IMR-90 (cell line): ENCODE results near the gene NEK11. TPM values are rescaled to one million over a fixed set of nuclear protein-coding genes. Genes with fewer than 3 reads are reported as not detected.

Source experiments
- ATAC-seq: fragments of 200-7000 bp; cut with Tn5 transposase; 2 replicates; pipeline ENCODE4 v1.9.1; 2020; ENCODE audit warnings: low read depth, mild to moderate bottlenecking, moderate library complexity
- BruUV-seq: library from RNA; stranded (reverse); fragments of 400-500 nt; replicated peaks from 2 replicates; lab custom pipeline; 2021; lab: Mats Ljungman, UMichigan
- CTCF ChIA-PET: fragments of 300-600 bp; formaldehyde crosslinking; extraction: SDS; loops from one replicate; lab custom pipeline; 2021; ENCODE audit warnings: antibody characterized with exemption; lab: Yijun Ruan, JAX
- POLR2A ChIA-PET: fragments of 300-600 bp; sonication (Branson Sonifier 250); formaldehyde crosslinking; loops from one replicate; lab custom pipeline; 2022; ENCODE audit warnings: antibody characterized with exemption; ENCODE audit not compliant: unreplicated experiment; lab: Charles Lee
- DNase-seq: peaks from one replicate; pipeline ENCODE4 v3.0.0; 2013
- H2AFZ ChIP-seq: replicated peaks from 2 replicates; pipeline ENCODE3; 2013; ENCODE audit warnings: low read length, mild to moderate bottlenecking; ENCODE audit not compliant: poor library complexity
- H2AK5ac ChIP-seq: 2 replicates; pipeline ENCODE4 v1.6.1; 2013; ENCODE audit warnings: low read depth, low read length, inconsistent platforms
- H2AK9ac ChIP-seq: replicated peaks from 2 replicates; pipeline ENCODE3; 2013; ENCODE audit warnings: mild to moderate bottlenecking, low read depth, low read length, moderate library complexity; ENCODE audit not compliant: poor library complexity
- H2BK120ac ChIP-seq: 2 replicates; pipeline ENCODE4 v1.6.1; 2013; ENCODE audit warnings: low read depth, low read length, inconsistent platforms
- H2BK15ac ChIP-seq: 3 replicates; pipeline ENCODE4 v1.6.1; 2013; ENCODE audit warnings: low read depth, low read length, inconsistent platforms
- H2BK20ac ChIP-seq: 2 replicates; pipeline ENCODE4 v1.6.1; 2013; ENCODE audit warnings: low read depth, mild to moderate bottlenecking, inconsistent platforms, low read length, moderate library complexity
- H2BK5ac ChIP-seq: 2 replicates; pipeline ENCODE4 v1.6.1; 2013; ENCODE audit warnings: mild to moderate bottlenecking, low read depth, low read length, inconsistent platforms; ENCODE audit not compliant: poor library complexity, severe bottlenecking
- H3K14ac ChIP-seq: replicated peaks from 2 replicates; pipeline ENCODE4 v1.6.1; 2013; ENCODE audit warnings: low read depth, low read length, inconsistent platforms
- H3K18ac ChIP-seq: 2 replicates; pipeline ENCODE4 v1.6.1; 2013; ENCODE audit warnings: low read depth, low read length, control low read depth
- H3K23ac ChIP-seq: 2 replicates; pipeline ENCODE4 v1.6.1; 2013; ENCODE audit warnings: low read depth, low read length, inconsistent platforms
- H3K27ac ChIP-seq: 2 replicates; pipeline ENCODE4 v1.5.1; 2013; ENCODE audit warnings: mild to moderate bottlenecking, control low read depth, low read length; ENCODE audit not compliant: insufficient read depth
- H3K27me3 ChIP-seq: 2 replicates; pipeline ENCODE4 v1.6.1; 2013; ENCODE audit warnings: low read length; ENCODE audit not compliant: control insufficient read depth, insufficient read depth
- H3K36me3 ChIP-seq: 2 replicates; pipeline ENCODE4 v1.6.1; 2013; ENCODE audit warnings: low read length, mixed read lengths; ENCODE audit not compliant: control insufficient read depth, insufficient read depth
- H3K4ac ChIP-seq: 2 replicates; pipeline ENCODE4 v1.6.1; 2013; ENCODE audit warnings: low read depth, low read length, inconsistent platforms
- H3K4me1 ChIP-seq: 2 replicates; pipeline ENCODE4 v1.6.1; 2013; ENCODE audit warnings: low read length, mixed read lengths; ENCODE audit not compliant: control insufficient read depth, insufficient read depth
- H3K4me2 ChIP-seq: 2 replicates; pipeline ENCODE4 v1.6.1; 2013; ENCODE audit warnings: low read depth, mild to moderate bottlenecking, control low read depth, low read length, moderate library complexity
- H3K4me3 ChIP-seq: 2 replicates; pipeline ENCODE4 v1.5.1; 2013; ENCODE audit warnings: low read depth, mild to moderate bottlenecking, control low read depth, low read length, moderate library complexity; ENCODE audit not compliant: insufficient read depth
- H3K56ac ChIP-seq: 2 replicates; pipeline ENCODE4 v1.6.1; 2013; ENCODE audit warnings: low read length, inconsistent platforms; ENCODE audit not compliant: insufficient read depth; ENCODE audit errors: extremely low read depth
- H3K79me1 ChIP-seq, 2 experiments: 2 replicates each; pipeline ENCODE4 v1.6.1; 2013; ENCODE audit warnings: low read length in 2 of 2, inconsistent platforms in 1 of 2, low read depth in 1 of 2
- H3K9ac ChIP-seq: 2 replicates; pipeline ENCODE4 v1.6.1; 2013; ENCODE audit warnings: low read depth, low read length, control low read depth
- H3K9me1 ChIP-seq: 2 replicates; pipeline ENCODE4 v1.6.1; 2013; ENCODE audit warnings: low read length, inconsistent platforms; ENCODE audit not compliant: insufficient read depth
- H3K9me3 ChIP-seq: 2 replicates; pipeline ENCODE4 v1.6.1; 2013; ENCODE audit warnings: low read length; ENCODE audit not compliant: control insufficient read depth, insufficient read depth
- H4K20me1 ChIP-seq: 2 replicates; pipeline ENCODE4 v1.6.1; 2013; ENCODE audit warnings: low read length, inconsistent platforms; ENCODE audit not compliant: insufficient read depth
- H4K5ac ChIP-seq: 2 replicates; pipeline ENCODE4 v1.6.1; 2013; ENCODE audit warnings: mild to moderate bottlenecking, low read depth, low read length, control low read depth
- H4K8ac ChIP-seq, 2 experiments: 2 replicates each; pipeline ENCODE4 v1.6.1; 2013; ENCODE audit warnings: low read depth in 2 of 2, low read length in 2 of 2, control low read depth in 1 of 2, inconsistent platforms in 1 of 2
- H4K91ac ChIP-seq: 2 replicates; pipeline ENCODE4 v1.6.1; 2013; ENCODE audit warnings: low read depth, low read length, inconsistent platforms; ENCODE audit not compliant: insufficient read depth
- BHLHE40 ChIP-seq: fragments of 150-350 bp; IDR thresholded peaks from 2 replicates; pipeline ENCODE4 v1.6.1; 2016; ENCODE audit warnings: mild to moderate bottlenecking, low read depth, low read length
- CHD1 ChIP-seq: IDR thresholded peaks from 2 replicates; pipeline ENCODE4 v1.6.1; 2012; ENCODE audit warnings: low read depth, low read length, improper control_type of control experiment
- MXI1 ChIP-seq: IDR thresholded peaks from 2 replicates; pipeline ENCODE4 v1.6.1; 2012; ENCODE audit warnings: low read depth, mild to moderate bottlenecking, low read length, moderate library complexity, borderline replicate concordance
- NFE2L2 ChIP-seq: fragments of 150-350 bp; IDR thresholded peaks from 2 replicates; pipeline ENCODE4 v1.6.1; 2016; ENCODE audit warnings: low read depth, mild to moderate bottlenecking, low read length
- RFX5 ChIP-seq: IDR thresholded peaks from 2 replicates; pipeline ENCODE4 v1.8.0; 2012; ENCODE audit warnings: low read depth, mild to moderate bottlenecking, low read length, moderate library complexity
- SMC3 ChIP-seq: fragments of 150-350 bp; IDR thresholded peaks from 2 replicates; pipeline ENCODE4 v1.6.1; 2016; ENCODE audit warnings: low read depth, mild to moderate bottlenecking, antibody characterized with exemption, low read length, moderate library complexity
- WGBS, 2 experiments: methylation state at CpG; one replicate each; pipeline versions ENCODE4 v1.1.5 to v1.1.7; 2013; ENCODE audit warnings: missing lambda C conversion rate in 2 of 2; ENCODE audit not compliant: insufficient read length in 1 of 2; ENCODE audit errors: extremely low coverage in 2 of 2; 5-methylcytosine and 5-hydroxymethylcytosine counted together
- dilution Hi-C: fragments of 300-500 bp; cut with HindIII; formaldehyde crosslinking; loops from one replicate; pipeline ENCODE4 v1.14.3; 2018; ENCODE audit warnings: low sequenced_read_pairs; ENCODE audit not compliant: unreplicated experiment
- in situ Hi-C: fragments of 300-500 bp; cut with MboI; formaldehyde crosslinking; loops from 3 replicates; pipeline ENCODE4 v1.14.3; 2019; ENCODE audit warnings: low sequenced_read_pairs, inconsistent platforms, mixed read lengths
- intact Hi-C: fragments of 100-400 bp; cut with micrococcal nuclease; formaldehyde crosslinking; loops from 2 replicates; pipeline ENCODE4 v1.10.0; 2022
- polyA plus RNA-seq, 3 experiments: library from polyadenylated mRNA; depleted of rRNA; stranded (reverse); fragments of >200 nt; gene quantifications; 2 replicates each; pipeline ENCODE4 v1.2.3, GENCODE V29; 2012; ENCODE audit warnings: low replicate concordance in 1 of 3
- total RNA-seq: library from RNA; depleted of rRNA; stranded (reverse); fragments of >200 nt; gene quantifications from 2 replicates; pipeline ENCODE4 v1.2.3, GENCODE V29; 2012

Gene NEK11
- total and polyA plus RNA-seq, 2 of the 4 experiments (the other 2 are of a cell fraction) = 1.1 to 1.6 TPM

DNA sequence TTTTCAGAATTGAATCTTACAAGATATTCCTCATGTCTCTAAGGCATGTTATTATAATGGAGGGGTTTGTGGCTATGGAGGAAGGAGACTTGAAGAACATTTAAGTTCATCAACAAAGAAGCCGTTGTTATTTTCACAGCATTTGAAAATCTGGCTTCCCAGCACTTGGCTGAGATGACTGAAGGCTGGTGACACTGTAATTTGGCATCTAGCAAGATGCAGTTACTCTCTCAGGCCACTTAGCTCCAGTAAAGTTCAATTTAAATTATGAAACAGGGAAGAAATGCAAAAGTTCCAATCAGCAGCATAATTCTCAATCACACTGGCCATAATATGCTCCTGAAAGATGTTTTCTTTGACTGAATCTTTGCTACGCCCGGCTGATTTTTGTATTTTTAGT lies 215.5 kb downstream of the NEK11 start:
- Histone ChIP-seq H2BK5ac (no peak overlapping the region), H2BK20ac (no peak overlapping the region), H3K9ac (no peak overlapping the region), H3K4me1 (no peaks in the 10 kb centered on the region), H2AK9ac (no peak overlapping the region), H3K18ac (no peak overlapping the region), H2BK120ac (no peak overlapping the region), H3K4me2 (no peak overlapping the region), H3K23ac (no peak overlapping the region), H3K27me3 (no peaks in the 10 kb centered on the region), H2BK15ac (no peak overlapping the region), H3K9me3 (no peaks in the 10 kb centered on the region), H4K91ac (no peak overlapping the region), H3K9me1 (no peaks in the 10 kb centered on the region), H3K56ac (no peak overlapping the region), H2AK5ac (no peak overlapping the region), H3K36me3 (no peaks in the 10 kb centered on the region), H3K4ac (no peak overlapping the region), H3K27ac (no peak overlapping the region), H3K14ac (no peak overlapping the region), H2AFZ (no peak overlapping the region), H4K5ac (no peak overlapping the region), H4K20me1 (no peaks in the 10 kb centered on the region), H4K8ac (no peak overlapping the region), H3K79me1 (no peaks in the 10 kb centered on the region), H3K4me3 (no peak overlapping the region)
- POLR2A ChIA-PET = no interaction called here
- BruUV-seq = no TSS peak
- TF ChIP-seq SMC3 (no peak), CHD1 (no peak), RFX5 (no peak), MXI1 (no peak), BHLHE40 (no peak), NFE2L2 (no peak)
- CTCF ChIA-PET = no interaction called here
- dilution Hi-C loops (no loop called here), intact Hi-C loops (no loop called here), in situ Hi-C loops (no loop called here)
- ATAC-seq = no peak
- no CpG with 5 or more reads among the region's 3 CpGs for WGBS, 2 experiments
- no peak for DNase-seq
